ENCODE measurements around the gene TMEM45B.
"Not testable (repeated sequence)": the region's sequence is repeated elsewhere in the genome, so short reads cannot be mapped to it uniquely, and the experiment has no call there.

The TMEM45B gene

DNA sequence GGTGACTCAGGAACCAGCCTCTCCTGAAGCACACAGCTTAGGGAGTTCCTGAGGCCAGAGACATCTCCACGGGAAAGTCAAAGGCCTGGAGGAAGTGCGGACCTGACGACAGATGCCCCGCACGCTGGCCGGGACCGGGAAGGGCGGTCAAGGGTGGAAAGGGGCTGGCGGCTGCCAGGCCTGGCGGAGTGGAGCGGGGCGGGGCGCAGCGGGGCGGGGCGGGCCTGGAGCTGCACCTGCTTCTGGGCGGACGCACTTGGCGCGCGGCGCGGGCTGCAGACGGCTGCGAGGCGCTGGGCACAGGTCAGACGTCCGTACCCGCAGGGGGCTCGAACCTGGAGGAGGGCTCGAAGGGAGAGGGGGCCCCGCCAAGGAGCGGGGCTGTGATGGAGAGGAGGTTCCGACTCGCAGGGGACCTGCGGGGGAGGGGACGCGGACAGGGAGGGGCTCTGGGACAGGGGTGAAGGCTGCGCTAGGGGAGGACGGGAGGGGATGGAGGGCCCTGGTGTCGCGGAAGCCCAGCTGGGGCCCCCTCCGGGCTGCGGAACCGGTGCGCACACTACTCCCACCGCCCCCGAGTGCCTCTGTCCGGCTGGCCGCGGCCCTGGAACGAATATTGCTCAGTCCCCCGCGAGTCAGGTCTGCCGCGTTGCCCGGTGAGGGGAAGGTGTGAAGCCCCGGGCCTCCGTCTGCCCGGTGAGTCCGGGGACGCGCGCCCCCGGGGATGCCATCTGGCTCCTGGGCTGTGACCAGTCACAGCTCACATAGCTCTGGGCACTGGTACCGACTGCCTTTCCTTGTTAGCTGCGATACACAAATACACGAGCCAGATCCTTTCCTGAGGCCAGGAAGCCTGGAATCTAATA is at the start of gene TMEM45B:
TSS of gene TMEM45B (plus strand) at position 253 of the 866 bp plus-strand sequence. CDS start 36,635 bp downstream, outside the sequence.
- peak in 1 of 3 experiments; percentile 5 for DNase-seq (ENCODE audit: low read depth in 2 of 3, low spot score in 2 of 3)

DNA sequence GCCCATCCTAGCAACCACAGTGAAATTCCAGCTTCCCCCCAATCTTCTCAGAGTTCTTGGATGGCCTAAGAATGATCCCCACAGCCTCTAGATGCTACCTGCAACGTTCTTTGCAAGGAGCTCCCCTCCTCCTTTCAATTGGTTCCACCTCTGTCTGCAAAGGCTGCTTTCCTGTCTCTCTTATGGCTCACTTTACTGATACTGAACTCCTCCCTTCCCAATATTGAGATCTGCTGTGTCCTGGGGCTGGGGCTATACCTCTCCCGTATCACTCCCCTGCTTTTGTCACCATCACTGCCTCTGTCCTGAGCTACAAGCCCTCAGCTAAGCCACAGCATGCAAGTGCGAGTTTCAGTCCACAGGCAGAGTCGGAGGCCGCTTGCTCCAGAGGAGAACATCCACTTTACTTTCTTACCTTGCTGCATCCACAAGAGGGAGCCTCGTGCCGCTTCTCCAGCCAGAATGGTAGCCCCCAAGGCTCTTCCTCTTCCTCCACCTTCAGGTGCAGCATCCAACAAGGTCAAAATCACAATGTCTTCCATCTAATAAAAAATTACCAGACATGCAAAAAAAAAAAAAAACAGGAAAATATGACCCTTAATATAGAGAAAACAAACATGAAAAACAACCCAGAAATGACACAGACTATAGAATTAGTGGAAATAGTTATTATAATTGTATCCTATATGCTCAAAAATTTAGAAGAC is 48.6 kb upstream of the TMEM45B start:
- DNase-seq (ENCODE audit: low read depth in 2 of 3, low spot score in 2 of 3), result no peak

- no peak for DNase-seq (ENCODE audit: low read depth in 2 of 3, low spot score in 2 of 3)
Observed at GRCh38 chr11:129767827-129768226, 47.8 kb upstream of the TMEM45B start.

- DNase-seq (ENCODE audit: low read depth in 2 of 3, low spot score in 2 of 3), result no peak
Observed at GRCh38 chr11:129768356-129768755, 47.3 kb upstream of the TMEM45B start.

DNA sequence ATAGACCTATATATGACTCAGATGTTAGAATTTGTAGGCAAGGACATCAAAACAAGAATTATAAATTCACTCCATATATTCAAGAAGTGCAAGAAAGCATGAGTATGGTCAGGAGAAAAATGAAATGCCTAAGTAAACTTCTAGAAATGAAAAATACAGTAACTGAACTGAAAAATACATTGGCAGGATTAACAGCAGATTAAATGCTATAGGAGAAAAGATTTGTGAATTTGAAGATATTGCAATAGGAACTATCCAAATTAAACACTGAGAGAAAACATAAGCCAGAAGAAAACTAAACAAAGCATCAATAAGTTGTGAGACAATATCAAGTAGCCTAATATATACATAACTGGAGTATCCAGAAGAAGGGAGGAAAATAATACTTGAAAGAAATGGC is 46.6 kb upstream of the TMEM45B start:
- DNase-seq (ENCODE audit: low read depth in 2 of 3, low spot score in 2 of 3), result no peak

DNA sequence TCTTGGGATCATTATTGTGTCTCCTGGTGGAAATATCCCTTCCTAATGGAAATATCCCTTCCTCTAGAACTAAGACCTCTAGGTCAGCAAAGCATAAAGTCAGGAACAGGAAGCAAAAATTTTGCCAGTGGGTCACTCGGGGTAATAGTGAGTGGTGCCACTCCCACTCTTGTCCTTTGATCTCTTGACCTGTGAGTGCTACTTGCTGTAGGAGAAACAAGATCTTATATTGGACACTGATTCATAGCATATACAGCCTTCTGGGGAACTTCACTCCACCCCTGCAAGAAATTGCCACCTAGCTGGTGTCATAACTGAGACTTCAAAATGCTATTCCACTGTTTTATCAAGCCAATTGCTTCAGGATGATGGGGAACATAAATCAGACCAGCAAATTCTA is 44.7 kb upstream of the TMEM45B start:
- no peak for DNase-seq (ENCODE audit: low read depth in 2 of 3, low spot score in 2 of 3)

- not testable (repeated sequence) for DNase-seq (ENCODE audit: low read depth in 2 of 3, low spot score in 2 of 3)
Observed at GRCh38 chr11:129771456-129771855, 44.2 kb upstream of the TMEM45B start.

- no peak for DNase-seq (ENCODE audit: low read depth in 2 of 3, low spot score in 2 of 3)
Observed at GRCh38 chr11:129778877-129779276, 36.8 kb upstream of the TMEM45B start.

- DNase-seq (ENCODE audit: low read depth in 2 of 3, low spot score in 2 of 3), result no peak
Observed at GRCh38 chr11:129779342-129779741, 36.3 kb upstream of the TMEM45B start.

- DNase-seq (ENCODE audit: low read depth in 2 of 3, low spot score in 2 of 3), result no peak
Observed at GRCh38 chr11:129785383-129786111, 30.1 kb upstream of the TMEM45B start.

- not testable (repeated sequence) for DNase-seq (ENCODE audit: low read depth in 2 of 3, low spot score in 2 of 3)
Observed at GRCh38 chr11:129786112-129786416, 29.6 kb upstream of the TMEM45B start.

- no peak for DNase-seq (ENCODE audit: low read depth in 2 of 3, low spot score in 2 of 3)
Observed at GRCh38 chr11:129787532-129788155, 28.0 kb upstream of the TMEM45B start.

DNA sequence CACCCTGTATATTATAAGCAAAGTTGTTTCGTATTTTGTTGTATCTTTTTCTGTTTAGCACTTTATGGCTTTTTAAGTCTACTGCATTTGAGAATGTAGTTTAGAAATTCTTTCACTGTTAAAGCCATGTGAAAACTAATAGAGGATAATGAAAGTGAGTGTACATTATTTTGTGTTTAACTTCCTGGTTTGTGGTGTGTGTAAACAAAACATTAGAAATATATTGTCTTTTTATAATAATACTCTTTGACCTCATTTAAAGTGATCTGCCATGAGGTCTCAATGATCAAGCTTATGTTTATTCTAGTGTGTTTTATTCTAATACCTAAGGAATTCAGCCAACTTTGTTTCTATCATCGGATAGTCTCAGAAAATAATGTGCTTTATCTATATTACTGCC is 27.4 kb upstream of the TMEM45B start:
- no peak for DNase-seq (ENCODE audit: low read depth in 2 of 3, low spot score in 2 of 3)

DNA sequence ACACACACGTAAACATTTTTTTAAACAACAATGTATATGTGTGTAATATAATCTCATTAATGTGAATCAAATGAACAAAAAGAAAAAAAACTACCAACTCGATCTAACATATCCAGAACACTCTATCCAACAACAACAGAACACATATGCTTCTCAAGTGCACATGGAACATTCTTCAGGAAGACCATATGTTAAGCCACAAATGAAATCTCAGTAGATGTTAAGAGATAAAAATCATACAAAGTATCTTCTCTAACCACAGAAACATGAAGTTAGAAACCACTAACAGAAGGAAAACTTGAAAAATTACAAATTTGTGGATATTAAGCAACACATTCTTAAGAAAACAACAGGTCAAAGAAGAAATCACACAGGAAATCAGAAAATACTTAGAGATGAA is 25.5 kb upstream of the TMEM45B start:
- no peak for DNase-seq (ENCODE audit: low read depth in 2 of 3, low spot score in 2 of 3)

DNA sequence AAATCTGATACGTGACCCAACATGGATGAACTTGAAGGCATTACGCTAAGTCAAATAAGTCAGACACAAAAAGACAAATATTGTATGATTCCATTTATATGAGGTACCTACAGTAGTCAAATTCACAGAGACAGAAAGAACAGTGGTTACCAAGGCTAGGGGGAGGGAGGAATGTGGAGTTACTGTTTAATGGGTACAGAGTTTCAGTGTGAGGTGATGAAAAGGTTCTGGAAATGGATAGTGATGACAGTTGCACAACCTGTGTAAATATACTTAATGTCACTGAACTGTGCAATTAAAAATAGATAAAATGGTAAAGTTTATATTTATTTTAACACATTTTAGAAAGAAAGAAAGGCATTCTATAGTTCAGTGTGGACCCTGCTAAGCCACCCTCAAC is 24.1 kb upstream of the TMEM45B start:
- no peak for DNase-seq (ENCODE audit: low read depth in 2 of 3, low spot score in 2 of 3)

- no peak for DNase-seq (ENCODE audit: low read depth in 2 of 3, low spot score in 2 of 3)
Observed at GRCh38 chr11:129792663-129793062, 23.0 kb upstream of the TMEM45B start.

DNA sequence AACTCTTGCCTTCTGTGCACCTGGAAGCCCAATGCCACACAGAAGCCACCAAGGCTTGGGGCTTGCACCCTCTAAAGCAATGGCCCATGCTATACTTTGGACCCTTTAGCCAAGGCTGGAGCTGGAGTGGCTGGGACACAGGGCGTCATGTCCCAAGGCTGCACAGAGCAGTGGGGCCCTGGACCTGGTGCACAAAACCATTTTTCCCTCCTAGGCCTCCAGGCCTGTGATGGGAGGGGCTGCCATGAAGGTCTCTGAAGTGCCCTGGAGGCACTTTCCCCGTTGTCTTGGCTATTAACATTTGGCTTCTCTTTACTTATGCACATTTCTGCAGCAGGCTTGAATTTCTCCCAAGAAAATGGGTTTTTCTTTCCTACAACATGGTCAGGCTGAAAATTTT is 20.6 kb upstream of the TMEM45B start:
- DNase-seq (ENCODE audit: low read depth in 2 of 3, low spot score in 2 of 3), result no peak

DNA sequence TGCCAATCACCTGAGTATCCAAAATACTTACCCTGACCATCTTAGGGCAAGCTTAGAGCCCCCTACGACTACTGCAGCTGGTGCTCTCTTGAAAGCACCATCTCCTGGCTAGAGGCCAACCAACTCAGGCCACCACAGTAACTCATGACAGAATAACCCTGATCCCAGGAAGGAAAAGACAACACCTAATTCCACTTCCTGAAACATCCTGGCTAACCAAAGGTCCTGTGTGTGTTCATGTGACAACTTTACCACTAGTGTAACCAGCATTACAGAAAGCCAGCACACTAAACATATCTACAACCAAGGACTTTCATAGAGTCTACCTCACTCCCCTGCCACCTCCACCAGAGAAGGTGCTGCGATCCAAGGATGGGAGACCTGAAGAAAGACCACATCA is 17.4 kb upstream of the TMEM45B start:
- DNase-seq (ENCODE audit: low read depth in 2 of 3, low spot score in 2 of 3), result no peak

DNA sequence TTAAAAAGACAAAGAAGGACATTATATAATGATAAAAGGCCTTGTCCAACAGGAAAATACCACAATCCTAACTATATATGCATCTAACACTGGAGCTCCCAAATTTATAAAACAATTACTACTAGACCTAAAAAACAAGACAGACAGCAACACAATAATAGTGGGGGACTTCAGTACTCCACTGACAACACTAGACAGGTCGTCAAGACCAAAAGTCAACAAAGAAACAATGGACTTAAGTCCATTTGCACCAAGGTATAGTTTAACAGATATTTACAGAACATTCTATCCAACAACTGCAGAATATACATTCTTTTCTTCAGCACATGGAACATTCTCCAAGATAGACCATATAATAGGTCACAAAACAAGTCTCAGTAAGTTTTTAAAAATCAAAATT is 15.5 kb upstream of the TMEM45B start:
- not testable (repeated sequence) for DNase-seq (ENCODE audit: low read depth in 2 of 3, low spot score in 2 of 3)

DNA sequence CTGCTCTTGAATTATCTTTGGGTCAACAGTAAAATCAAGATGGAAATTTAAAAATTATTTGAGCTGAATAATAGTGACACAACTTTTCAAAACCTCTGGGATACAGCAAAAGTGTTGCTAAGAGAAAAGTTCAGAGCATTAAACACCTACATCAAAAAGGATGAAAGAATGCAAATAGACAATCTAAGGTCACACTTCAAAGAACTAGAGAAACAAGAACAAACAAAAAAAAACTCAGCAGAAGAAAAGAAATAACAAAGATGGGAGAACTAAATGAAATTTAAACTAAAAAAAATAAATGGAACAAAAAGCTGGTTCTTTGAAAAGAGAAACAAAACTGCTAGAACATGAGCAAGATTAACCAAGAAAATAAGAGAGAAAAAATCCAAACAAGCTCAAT is 15.0 kb upstream of the TMEM45B start:
- DNase-seq (ENCODE audit: low read depth in 2 of 3, low spot score in 2 of 3), result no peak

DNA sequence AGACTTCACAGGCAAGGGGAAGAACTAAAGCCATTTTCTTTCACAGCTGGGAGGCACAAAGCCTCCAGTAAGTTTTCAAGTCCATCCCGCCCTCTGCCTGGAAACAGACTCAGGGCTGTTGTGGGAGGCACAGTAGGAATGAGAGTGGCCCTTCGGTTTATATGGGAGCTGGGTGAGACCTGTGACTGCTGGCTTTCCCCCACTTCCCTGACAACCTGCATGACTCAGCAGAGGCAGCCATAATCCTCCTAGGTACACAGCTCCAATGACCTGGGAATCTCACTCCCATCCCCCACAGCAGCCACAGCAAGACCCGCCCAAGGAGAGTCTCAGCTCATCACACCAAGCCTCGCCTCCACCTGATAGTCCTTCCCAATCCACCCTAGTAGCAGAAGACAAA is 12.1 kb upstream of the TMEM45B start:
- no peak for DNase-seq (ENCODE audit: low read depth in 2 of 3, low spot score in 2 of 3)
